NCI-H2196 (cell line): Measurements from ENCODE around the gene RNF217.

Source experiments
- DNase-seq: peaks from one replicate; lab custom pipeline; 2025; ENCODE audit not compliant: unreplicated experiment; lab: John Stamatoyannopoulos, UW

Gene RNF217

GRCh38 chr6:125095580-125096301 is 133.5 kb downstream of the RNF217 start:
- DNase-seq = no peak

GRCh38 chr6:125097186-125097585 is 134.9 kb downstream of the RNF217 start:
- no peak for DNase-seq

- DNase-seq = no peak
Measured at GRCh38 chr6:125098253-125098652, 136.0 kb downstream of the RNF217 start.

- peak; percentile 17 for DNase-seq
Measured at GRCh38 chr6:125099211-125100073, 137.2 kb downstream of the RNF217 start.

- DNase-seq = no peak
Measured at GRCh38 chr6:125100074-125100652, 137.9 kb downstream of the RNF217 start.

GRCh38 chr6:125101128-125101527 is 138.9 kb downstream of the RNF217 start:
- DNase-seq = no peak

GRCh38 chr6:125101631-125102030 is 139.4 kb downstream of the RNF217 start:
- DNase-seq = no peak

- no peak for DNase-seq
Measured at GRCh38 chr6:125102411-125102810, 140.2 kb downstream of the RNF217 start.

GRCh38 chr6:125102891-125103290 is 140.7 kb downstream of the RNF217 start:
- no peak for DNase-seq

GRCh38 chr6:125104425-125104824 is 142.2 kb downstream of the RNF217 start:
- DNase-seq = no peak

- DNase-seq = no peak
Measured at GRCh38 chr6:125107048-125107447, 144.8 kb downstream of the RNF217 start.

GRCh38 chr6:125107896-125108295 is 145.7 kb downstream of the RNF217 start:
- DNase-seq = no peak

GRCh38 chr6:125110056-125110455 is 147.8 kb downstream of the RNF217 start:
- DNase-seq = no peak

GRCh38 chr6:125111219-125111983 is 149.2 kb downstream of the RNF217 start:
- no peak for DNase-seq

GRCh38 chr6:125112934-125113333 is 150.7 kb downstream of the RNF217 start:
- DNase-seq = no peak

- DNase-seq = peak; percentile 48
Measured at GRCh38 chr6:125114248-125114858, 152.1 kb downstream of the RNF217 start.

GRCh38 chr6:125116170-125116569 is 153.9 kb downstream of the RNF217 start:
- no peak for DNase-seq

GRCh38 chr6:125116710-125117109 is 154.5 kb downstream of the RNF217 start:
- no peak for DNase-seq

GRCh38 chr6:125117818-125118217 is 155.6 kb downstream of the RNF217 start:
- DNase-seq = no peak

- DNase-seq = no peak
Measured at GRCh38 chr6:125120054-125120590, 157.9 kb downstream of the RNF217 start.
